Measurements from ENCODE around the gene ZNF512.

DNA sequence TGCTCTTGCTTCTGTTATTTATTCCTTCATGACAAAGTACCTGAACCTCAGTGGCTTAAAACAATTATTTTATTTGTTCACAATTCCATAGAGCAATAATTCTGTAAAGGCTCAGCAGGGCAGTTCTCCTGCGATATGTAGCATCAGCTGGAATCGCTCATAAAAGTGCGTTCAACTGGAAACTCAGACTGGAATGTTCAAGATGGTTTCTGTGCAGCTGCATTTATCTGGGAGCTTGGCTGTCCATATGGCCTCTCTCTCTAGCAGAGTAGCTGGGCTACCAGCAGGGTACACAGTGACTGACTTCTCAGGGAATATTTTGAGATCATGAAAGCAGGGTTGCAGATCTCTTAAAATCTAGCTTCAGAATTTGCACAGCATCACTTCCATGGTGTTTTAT is 32.5 kb downstream of the ZNF512 start:
- TF ChIP-seq, protein P1, sequence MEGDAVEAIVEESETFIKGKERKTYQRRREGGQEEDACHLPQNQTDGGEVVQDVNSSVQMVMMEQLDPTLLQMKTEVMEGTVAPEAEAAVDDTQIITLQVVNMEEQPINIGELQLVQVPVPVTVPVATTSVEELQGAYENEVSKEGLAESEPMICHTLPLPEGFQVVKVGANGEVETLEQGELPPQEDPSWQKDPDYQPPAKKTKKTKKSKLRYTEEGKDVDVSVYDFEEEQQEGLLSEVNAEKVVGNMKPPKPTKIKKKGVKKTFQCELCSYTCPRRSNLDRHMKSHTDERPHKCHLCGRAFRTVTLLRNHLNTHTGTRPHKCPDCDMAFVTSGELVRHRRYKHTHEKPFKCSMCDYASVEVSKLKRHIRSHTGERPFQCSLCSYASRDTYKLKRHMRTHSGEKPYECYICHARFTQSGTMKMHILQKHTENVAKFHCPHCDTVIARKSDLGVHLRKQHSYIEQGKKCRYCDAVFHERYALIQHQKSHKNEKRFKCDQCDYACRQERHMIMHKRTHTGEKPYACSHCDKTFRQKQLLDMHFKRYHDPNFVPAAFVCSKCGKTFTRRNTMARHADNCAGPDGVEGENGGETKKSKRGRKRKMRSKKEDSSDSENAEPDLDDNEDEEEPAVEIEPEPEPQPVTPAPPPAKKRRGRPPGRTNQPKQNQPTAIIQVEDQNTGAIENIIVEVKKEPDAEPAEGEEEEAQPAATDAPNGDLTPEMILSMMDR (IDR thresholded peaks at IDR 0.05), result no peak
- TF ChIP-seq POLR2AphosphoS5 (IDR thresholded peaks at IDR 0.05), result no peak
